GM21619 (cell line): ENCODE measurements around the gene OR4F15.
"Not testable (repeated sequence)": the region's sequence is repeated elsewhere in the genome, so short reads cannot be mapped to it uniquely, and the experiment has no call there.

Source experiments
- ATAC-seq: cut with Tn5 transposase; IDR thresholded peaks from one replicate; pipeline ENCODE4 v1.9.1; 2021; ENCODE audit not compliant: unreplicated experiment

The OR4F15 gene

GRCh38 chr15:101811902-101812301 is at the start of gene OR4F15:
TSS of gene OR4F15 (plus strand) at chr15:101812202. CDS start at chr15:101818187, 5,985 bp downstream.
- no peak for ATAC-seq

DNA sequence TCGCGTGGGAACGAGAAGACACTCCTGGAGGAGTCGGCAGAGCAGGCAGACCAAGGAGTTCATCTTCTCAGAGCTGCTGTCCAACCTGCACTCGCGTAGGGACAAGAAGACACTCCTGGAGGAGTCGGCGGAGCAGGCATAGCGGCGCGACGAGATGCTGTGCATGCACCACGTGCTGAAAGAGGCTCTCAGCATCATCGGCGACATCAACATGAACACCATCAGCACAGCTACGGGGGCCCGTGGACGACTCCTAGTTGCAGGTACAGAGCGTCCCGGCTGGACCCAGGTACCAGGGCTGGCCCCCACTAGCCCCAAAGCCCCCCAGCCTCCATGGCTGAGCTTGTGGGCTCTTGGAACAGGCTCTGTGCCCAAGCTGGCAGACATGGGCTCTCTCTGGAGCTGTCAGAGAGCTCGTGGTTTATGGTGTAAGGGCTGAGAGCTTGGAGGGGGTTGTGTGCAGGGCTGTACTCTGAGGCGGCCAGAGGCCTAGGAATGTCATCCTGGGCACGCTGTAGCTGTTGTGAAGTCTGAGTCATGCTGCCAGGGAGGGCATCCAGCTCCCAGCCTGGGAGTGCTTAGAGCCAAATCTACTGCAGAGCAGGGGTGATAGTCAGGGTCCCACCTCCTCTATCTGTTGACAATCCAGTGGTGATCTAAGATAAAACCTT is 47.2 kb upstream of the OR4F15 start:
- not testable (repeated sequence) for ATAC-seq

DNA sequence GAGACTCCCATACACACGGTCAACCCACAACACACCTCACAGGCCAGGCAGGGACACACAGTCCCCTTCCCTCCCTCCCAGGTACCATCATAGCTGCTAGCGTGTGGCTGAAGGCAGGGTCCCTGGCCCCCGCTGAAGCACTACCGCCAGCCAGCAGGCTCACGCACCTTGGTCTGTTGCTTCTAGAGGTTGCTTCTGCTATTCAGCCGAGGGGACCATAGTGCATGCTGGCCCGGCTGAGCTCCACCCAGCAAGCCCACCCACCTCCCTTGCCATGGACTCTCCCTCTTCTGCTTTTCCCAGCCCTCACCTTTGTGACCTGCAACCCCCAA is 46.7 kb upstream of the OR4F15 start:
- not testable (repeated sequence) for ATAC-seq

DNA sequence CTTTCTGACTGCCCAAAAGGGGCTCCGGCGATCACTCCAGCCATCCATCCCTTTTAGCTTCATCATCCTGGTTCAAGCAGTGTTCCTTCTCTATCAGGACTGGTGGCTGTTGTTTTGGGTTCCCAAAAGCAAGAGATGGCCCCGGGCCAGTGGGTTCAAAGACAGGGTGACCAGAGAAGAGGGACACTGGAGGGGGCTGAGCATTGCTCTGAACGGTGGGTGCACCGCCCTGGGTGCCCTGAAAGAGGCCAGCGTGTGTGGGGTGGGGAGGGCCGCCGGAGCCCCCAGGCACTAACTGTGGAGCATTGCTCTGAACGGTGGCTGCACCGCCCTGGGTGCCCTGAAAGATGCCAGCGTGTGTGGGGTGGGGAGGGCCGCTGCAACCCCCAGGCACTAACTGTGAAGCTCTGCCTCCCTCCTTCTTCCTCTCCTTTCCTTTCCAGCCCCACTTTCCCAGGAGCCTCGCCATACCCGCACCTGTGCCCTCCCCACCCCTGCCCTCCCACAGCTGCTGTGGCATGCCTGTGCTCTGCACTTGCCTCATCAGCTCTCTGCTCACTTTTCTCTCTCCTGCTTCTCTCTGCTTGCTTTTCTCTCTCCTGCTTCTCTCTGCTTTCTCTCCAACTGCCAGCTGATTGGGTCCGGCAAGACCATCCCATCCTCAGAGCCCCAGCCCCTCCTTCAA is 46.1 kb upstream of the OR4F15 start:
- ATAC-seq = no peak

GRCh38 chr15:101767083-101767640 is 44.8 kb upstream of the OR4F15 start:
- ATAC-seq = not testable (repeated sequence)

DNA sequence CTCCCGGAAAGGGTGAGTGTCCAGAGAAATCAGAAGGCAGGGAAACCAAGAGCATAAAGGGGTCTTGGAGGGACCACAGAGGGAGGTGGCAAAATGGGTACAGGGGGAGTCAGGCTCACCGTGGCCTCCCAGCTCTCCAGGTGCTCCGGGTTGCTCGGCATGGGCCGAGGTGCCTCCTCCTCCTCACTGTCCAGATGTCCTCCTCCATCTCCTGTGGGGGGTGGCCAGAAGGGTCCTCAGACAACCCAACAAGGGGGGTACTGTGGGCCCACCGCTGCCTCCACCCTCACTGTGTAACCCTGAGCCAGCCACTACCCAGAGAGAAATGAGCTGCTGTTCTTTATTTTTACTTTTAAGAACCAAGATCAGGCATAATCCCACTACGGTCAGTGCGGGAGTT is 39.1 kb upstream of the OR4F15 start:
- ATAC-seq = no peak

DNA sequence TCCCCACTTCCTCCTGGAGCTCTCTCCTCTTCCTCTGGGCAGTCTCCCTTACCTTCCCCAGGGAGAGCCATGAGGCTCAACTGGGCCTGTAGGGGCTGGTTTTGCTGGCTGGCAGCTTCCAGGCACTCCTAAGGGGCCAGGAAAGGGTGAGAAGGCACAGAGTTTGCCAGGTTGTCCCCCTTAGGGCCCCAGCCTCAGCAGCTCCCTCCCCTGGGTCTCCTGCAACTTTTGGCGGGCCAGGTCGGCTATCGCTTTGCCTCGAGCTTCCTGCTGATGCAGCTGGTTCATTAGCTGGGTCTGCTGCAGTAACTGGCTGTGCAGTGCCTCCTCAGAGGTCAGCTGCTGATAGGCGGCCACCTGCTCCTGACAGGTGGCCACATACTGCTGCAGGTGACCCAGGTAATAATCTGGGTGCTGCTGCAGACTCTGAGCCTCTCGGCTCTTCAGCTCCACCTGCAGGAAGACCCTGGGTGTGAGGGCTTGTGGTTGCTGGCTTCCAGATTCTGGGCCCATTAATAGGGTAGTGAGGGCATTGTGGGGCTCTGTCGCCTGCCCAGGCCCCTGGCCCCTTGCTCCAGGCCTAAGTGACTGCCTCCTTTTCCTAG is 38.4 kb upstream of the OR4F15 start:
- no peak for ATAC-seq

GRCh38 chr15:101775136-101775535 is 36.9 kb upstream of the OR4F15 start:
- ATAC-seq = no peak

DNA sequence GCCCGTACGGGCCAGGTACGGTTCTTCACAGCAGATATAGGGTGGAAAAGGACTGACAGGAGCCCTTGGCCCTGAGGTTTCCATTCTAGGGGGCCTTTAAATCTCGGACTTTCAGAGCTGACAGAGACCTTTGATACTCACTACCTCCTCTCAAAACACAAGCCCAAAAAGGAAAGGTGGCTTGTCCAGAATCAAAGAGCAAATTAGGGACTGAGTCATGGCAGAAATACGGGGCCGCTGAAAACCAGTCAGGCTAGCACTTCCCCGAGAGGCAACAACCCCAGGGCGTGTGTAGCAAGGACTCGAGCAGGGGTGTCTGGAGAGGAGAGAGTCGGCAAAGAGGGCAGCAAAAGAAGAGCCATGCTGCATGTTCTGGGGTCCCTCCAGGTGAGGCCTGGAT is 33.4 kb upstream of the OR4F15 start:
- ATAC-seq = not testable (repeated sequence)

GRCh38 chr15:101780225-101780624 is 31.8 kb upstream of the OR4F15 start:
- ATAC-seq = not testable (repeated sequence)

- ATAC-seq = no peak
These were observed 30.1 kb upstream of the OR4F15 start for GRCh38 chr15:101781928-101782327.

DNA sequence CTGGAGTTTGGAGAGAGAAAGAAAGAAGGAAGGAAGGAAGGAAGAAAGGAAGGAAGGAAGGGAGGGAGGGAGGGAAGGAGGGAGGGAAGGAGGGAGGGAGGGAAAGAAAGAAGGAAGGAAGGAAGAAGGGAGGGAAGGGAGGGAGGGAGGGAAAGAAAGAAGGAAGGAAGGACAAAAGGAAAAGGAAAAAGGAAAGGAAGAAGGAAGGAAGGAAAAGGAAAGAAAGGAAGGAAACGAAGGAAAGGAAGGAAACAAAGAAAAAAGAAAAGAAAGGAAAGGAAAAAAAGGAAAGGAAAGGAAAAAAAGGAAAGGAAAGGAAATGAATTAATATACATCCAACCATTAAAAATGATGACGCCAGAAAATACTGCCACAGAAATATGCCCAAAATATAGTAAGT is 27.4 kb upstream of the OR4F15 start:
- ATAC-seq = no peak

- ATAC-seq = not testable (repeated sequence)
These were observed 25.6 kb upstream of the OR4F15 start for GRCh38 chr15:101786422-101786821.

- not testable (repeated sequence) for ATAC-seq
These were observed 24.0 kb upstream of the OR4F15 start for GRCh38 chr15:101788001-101788400.

DNA sequence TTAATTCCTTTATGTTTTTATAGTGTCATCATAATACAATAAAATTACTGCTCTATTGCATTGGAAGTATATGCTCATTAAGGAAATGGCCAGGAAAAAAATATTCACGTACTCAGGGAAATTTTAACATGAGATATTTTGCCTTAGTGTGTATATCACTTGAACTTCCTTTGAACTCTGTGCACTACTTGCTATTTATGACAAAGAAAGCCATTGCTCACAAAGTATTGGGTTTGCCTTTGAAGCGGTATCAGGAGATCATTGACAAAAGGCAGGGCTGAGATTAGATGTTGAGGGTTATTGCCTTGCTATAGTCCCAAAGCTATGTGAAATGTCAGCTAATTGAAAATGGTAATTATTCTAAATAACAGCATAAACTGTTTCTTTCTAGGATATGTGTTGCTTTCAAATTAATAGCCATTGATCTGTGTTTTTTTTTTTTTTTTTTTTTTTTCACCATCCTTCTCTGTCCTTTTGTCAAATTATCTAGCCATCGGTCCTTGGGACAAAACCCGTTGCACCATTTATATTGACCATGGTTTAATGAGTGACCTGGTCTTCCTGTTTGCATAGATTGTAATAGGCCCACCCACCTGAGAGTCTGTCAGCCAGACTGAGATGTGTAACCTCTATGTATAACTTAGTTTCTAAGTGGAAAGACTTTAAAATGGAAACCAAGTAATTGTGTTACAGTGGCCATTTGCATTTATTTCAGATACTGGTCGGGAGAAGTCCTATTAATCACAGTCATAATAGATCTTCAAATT is 23.3 kb upstream of the OR4F15 start:
- not testable (repeated sequence) for ATAC-seq

DNA sequence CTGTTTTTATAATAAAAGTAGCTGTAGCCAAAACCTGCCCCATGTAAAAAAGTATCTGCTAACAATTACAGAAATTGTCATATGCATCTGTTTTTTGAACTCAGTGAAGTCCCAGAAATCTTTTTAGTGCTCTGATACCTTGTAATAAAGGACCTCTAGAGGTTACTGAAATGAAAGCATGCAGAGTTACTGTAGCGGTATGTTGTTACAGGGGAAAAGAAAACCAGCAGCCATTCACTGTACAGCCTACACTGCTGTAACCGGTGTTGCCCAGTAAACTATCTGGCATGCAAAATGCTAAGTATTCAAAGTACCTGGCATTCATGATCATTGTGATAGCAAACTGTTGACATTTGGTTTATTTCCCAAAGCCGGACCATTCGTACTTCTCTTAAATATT is 21.3 kb upstream of the OR4F15 start:
- ATAC-seq = not testable (repeated sequence)

- not testable (repeated sequence) for ATAC-seq
These were observed 18.0 kb upstream of the OR4F15 start for GRCh38 chr15:101793981-101794380.

DNA sequence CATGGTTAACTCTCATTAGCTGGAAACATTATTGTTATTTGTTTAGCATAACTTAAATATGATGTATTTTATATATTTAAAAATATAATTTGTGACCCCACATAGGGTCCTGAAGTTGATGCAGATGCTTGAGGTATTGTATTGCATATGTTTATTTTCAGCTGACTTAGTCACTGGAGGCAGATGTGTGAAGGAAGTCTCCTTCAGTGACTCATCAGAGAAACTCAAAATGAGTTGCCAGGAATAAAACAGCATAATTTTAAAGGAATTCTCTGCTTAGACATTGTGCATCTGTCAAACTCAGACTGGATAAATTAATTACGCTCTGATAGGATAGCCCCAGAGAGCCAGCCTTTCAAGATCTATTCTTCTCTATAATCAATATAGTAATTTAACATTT is 16.5 kb upstream of the OR4F15 start:
- no peak for ATAC-seq

DNA sequence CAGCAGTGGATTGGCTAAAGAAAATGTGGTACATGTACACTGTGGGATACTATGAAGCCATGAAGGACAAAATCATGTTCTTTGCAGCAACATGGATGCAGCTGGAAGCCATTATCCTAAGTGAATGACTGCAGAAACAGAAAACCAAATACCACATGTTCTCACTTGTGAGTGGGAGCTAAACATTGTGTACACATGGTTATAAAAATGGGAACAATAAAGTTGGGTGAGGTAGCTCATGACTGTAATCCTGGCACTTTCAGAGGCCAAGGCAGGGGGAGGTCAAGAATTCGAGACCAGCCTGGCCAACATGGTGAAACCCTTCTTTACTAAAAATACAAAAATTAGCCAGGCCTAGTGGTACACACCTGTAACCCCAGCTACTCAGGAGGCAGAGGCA is 12.3 kb upstream of the OR4F15 start:
- no peak for ATAC-seq

DNA sequence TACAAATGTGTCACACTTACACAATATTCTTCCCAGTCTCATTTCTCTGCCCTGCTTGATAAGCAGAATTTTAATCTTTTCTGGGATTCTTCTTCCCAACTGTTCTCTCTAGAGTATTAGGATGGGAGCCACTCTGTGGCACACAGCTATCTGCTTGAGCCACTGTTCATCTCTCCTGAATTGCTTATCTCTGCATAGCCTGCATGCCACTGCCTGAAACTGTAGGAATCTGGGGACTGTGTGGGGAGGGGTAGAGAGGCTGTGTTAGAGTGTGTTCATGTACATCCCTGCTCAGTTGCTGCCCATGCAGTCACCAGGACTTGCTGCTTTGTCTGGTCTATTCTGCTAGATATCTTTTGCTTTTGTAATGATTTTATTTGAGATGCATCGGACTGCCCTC is 11.0 kb upstream of the OR4F15 start:
- ATAC-seq = no peak

DNA sequence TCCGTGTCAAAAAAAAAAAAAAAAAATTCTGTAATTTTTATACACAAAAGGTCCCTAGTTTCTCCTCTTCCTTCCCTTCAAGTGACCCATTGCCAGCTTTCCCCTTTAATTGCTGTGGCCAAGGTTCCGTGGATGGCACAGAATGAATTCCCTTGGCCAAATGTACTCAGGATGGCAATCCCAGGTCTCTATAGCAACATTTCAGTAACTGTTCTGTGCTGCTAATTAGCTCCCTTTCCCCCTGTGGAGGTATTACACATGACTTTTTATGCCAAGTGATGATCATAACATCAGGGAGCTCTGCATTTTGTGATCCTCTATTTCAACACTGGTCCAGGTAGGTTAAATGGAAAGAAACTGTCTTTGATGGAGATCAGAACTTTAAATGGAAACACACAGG is 8.8 kb upstream of the OR4F15 start, which contains the start of gene OR4F6:
TSS of gene OR4F6 (plus strand) at position 301 of the 400 bp plus-strand sequence. CDS start 2,211 bp downstream, outside the sequence.
- no peak for ATAC-seq
